HCEC 1CT (cell line): ENCODE data around the gene REP15.
A peak's percentile ranks its signal among the peaks of the same experiment; 100 is the strongest.
"Not testable (repeated sequence)": the region's sequence is repeated elsewhere in the genome, so short reads cannot be mapped to it uniquely, and the experiment has no call there.

Source experiments
- DNase-seq: peaks from one replicate; pipeline ENCODE4 v3.0.0-alpha.2; 2017

Gene REP15, protein sequence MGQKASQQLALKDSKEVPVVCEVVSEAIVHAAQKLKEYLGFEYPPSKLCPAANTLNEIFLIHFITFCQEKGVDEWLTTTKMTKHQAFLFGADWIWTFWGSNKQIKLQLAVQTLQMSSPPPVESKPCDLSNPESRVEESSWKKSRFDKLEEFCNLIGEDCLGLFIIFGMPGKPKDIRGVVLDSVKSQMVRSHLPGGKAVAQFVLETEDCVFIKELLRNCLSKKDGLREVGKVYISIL

DNA sequence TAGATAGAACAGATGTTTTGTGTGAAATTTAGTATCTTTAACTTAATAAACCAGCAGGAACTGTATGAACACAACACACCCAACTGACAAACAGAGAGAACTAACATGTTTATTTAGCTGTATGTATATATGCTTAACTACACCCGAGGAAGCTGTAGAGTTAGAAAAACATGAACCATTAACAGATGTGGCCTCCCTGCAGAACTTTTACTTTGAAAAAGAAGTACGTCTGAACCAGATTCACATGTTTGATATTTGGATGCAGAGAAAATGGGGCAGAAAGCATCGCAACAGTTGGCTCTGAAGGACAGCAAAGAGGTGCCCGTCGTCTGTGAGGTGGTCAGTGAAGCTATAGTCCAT, at the start of gene REP15:
TSS of gene REP15 (plus strand) at position 155 of the 360 bp plus-strand sequence. CDS start at position 271, 116 bp downstream.
- DNase-seq, result no peak

DNA sequence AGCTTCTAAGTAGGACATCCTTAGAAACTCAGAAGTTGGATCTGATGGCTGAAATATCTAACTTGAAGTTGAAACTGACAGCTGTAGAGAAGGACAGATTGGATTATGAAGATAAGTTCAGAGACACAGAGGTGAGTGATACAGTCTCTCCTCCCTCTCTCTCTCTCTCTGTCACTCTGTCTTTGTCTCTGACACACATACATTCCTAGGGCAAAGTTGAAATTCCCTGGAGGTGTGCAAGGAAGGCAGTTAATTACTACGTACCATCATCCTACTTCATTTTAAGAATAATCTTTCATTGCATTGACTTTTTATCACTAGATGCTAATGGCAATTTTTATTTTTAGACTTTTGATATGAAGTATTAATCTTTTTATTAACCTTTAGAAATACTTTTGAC, 46.2 kb upstream of the REP15 start:
- DNase-seq, result no peak

DNA sequence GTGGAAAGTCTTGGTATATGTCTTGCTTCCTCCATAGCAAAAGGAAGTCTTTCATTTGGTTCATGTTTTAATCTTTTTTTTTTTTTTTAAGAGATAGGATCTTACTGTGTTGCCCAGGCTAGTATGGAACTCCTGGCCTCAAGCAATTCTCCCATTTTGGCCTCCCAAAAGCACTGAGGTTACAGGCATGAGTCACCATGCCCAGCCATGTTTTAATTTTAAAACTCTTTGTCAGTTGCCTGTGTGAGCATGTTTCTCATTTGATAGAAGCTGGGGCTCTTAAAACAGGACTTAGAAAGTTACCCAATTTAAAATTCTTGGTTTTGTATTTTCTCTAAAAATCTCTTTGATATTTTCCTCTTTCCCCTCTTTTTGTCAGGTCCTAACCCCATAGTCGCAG, 45.0 kb upstream of the REP15 start:
- DNase-seq, result peak; percentile 13

DNA sequence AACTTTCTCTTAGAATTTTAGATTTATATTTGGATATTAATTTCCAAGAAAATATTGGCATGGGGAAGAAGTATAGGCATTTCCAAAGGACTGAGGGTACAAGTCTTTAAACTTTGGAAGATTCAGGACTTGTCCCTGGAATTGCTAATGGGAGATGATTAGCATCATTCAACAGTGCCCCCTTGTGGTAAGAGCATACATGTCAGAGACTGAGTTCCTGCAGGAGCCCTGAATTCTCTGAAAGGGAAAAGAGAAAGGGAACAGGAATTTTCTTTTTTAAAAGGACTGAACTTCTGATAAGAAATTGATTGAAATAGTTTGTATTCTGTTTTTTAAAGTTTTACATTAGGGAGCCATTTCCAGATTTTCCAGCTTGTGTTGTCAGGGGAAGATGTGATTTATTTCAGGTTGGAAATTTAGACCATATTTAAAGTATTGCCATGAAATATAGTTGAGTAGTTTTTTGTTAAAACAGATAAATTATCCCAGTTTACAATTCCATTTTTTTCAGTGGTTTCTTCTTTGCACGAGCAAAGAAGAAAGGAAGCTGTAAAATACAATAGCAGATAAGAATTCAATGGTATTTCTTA, 44.0 kb upstream of the REP15 start:
- DNase-seq, result peak; percentile 71

DNA sequence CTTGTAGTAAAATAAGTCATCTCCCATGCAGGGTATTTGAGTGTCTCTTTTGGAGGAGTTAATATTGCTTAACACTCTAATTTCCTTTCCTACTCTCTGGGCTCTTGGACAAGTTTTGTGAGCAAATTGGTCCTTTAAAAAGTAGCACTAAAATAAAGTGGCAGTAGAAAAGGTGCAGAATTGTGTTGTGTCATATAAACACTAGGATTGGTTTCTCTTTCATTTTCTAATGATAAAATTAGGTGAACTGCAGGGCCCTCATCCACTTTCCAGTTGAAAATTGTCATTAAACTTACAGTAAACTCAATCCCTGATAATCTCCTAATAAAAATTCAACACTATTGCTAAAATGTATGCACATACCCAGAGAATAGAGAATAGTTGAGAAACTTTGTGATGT, 42.6 kb upstream of the REP15 start:
- no peak for DNase-seq

DNA sequence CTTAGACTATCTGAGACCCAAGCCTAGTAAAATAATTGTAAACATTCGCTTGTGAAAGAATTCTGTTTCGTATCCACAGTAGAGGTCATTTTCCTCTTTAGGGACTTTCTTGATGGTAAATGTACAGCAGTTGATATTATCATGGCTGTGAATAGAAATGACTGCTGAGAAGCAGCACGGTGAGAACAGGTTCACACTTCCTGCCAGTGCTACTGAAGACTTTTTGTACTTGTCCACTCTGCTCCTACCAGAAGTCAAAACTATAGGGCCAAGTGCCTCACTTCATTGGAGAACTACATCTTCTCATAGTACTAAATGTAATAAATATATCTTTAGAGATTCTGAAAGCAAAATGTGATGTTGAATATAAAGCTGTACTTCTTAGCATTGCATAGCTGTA, 40.8 kb upstream of the REP15 start:
- not testable (repeated sequence) for DNase-seq

DNA sequence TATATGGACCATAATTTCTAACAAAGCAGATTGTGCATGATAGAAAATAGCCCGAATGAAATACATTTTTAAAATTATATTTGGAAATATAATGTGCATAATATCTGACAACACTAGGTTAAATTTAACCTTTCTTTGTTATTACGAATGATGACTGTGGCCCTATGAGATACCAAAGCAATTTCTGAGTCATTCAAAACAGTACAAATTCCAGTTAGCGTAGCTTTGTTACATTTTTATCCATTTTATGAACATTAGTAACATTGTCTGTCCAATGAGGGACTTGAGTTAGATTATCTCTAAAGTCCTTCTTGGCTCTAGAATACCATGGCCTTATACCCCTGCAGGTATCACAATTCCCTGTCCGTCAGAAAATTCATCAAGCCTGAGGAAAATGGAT, 39.0 kb upstream of the REP15 start:
- peak; percentile 7 for DNase-seq

DNA sequence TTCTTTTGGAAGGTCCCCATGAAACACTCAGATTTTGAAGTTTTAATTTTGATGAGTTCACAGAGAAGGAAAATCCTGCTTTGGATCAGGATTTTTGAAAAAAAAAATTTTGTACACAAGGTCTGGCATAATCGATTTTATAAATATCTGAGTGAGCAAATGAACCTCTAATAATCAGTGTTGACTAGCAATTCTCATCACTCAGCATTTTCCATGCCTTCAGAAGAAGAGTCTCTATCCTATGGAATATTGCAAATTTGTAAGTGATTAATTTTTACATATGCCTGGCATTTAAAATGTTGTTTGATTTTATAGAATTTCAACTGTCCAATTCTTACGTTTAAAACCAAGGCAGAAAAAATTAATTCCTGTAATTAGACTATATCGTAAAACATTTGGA, 30.5 kb upstream of the REP15 start:
- DNase-seq, result no peak

DNA sequence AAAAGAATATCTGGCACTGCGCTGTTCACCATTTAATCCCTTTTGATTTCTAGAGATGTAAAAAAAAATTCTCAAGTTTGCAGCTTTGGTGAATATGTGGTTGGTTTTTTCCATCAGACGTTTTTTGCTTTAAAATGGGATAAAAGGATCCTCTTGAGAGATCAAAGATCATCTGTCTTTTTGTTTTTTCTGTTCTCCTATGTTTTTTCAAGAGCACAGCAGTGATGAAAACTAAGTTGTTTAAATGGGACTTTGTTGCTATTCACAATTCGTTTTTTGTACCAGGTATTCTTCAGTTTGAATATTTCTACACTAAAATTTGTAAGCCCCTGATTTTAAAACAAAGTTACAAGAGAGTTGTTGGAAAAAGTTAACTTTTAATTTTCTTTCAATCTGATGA, 29.7 kb upstream of the REP15 start:
- DNase-seq, result no peak

DNA sequence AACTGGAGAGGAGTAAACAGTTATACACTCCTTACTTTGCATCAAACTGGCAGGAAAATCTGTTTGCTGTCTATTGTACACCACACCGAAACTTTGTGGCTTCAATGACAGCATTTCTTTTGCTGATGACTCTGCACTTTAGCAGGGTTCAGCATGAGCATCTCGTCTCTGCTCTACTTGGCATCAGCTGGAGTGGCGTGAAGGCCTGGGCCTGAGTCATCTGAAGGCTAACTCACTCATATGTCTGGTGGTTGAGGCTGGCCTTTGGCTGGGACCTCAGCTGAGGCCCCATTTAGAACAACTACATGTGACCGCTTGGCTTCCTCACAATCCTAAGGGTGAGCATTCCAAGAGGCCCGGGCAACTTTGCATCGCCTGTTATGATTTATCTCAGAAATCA, 28.7 kb upstream of the REP15 start:
- peak; percentile 37 for DNase-seq

DNA sequence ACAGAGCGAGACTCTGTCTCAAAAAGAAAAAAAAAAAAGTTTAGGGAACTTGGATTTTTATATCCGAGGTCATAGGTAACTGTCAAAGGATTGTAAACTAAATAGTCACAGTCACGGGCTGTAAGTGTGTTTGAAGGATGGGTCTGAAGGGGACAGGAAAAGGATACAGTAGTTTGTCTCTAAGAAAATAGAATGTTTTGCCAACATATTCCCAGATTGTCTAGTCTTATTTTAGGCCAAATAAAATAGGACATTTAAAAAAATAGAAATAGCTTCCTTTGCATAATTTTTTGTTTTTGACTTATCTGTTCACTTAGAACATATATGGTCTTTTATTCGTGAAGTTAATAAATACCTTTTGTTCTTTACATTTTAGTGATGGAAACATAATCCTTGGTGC, 24.2 kb upstream of the REP15 start:
- DNase-seq, result no peak

DNA sequence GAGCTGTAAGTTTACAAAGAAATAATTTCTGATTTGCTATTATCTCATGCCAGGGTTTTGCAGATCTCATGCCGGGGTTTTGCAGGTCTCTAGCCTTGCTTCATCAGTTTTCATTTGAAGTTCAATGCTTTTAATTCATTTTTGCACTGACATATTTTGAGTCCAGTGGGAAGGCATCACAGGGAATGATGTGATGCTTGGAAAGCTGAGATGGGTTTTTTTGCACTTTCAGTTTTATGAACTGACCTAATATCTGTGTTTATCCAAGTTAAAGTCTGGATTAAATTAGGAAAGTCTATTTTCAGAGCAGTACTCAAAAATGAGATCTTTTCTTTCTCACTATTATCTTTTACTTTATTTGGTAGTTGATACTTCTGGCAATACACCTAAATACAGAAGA, 23.6 kb upstream of the REP15 start:
- no peak for DNase-seq

DNA sequence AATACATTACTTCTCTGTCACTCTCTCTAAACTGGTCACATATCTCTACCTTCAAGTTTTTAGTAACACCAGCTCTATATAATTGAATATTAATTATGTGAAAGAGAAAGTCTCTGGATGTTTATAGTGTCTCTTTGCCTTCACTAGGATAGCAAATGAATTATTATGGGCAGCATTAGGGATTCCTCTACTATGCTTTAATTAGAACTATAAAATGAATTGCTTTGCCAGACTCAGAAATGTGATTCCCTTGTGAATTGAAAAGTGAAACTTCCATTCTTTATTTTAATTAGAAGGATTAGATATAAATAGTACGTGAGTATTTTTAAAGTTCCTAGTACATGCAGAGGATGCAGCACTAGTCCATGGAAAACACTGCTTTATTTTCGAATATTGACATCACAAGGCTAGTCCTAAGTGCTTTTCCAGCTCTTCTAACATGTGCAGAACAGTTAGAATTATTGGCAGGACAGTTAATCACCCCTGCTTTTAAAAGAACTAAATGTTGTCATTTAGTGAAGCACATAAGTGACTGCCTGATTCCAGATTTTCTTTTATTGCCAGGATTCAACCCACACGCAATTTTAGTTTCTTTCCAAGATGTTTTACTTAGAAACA, 23.0 kb upstream of the REP15 start:
- DNase-seq, result no peak

DNA sequence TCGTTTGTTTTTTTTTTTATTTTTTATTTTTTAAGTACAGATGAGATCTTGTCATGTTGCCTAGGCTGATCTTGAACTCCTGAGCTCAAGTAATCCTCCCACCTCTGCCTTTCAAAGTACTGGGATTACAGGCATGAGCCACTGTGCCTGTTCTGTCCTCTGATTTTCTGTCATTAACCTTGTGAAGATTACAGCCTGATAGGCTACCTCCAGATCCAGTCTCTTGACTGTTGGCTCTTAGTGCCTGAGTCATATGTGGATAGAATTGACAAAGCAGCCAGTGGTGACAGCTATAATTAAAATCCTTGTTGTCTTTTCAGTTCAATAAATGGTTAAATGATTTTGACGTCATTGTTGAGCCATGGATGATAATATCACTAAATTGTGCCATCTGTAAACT, 21.3 kb upstream of the REP15 start:
- DNase-seq, result no peak

DNA sequence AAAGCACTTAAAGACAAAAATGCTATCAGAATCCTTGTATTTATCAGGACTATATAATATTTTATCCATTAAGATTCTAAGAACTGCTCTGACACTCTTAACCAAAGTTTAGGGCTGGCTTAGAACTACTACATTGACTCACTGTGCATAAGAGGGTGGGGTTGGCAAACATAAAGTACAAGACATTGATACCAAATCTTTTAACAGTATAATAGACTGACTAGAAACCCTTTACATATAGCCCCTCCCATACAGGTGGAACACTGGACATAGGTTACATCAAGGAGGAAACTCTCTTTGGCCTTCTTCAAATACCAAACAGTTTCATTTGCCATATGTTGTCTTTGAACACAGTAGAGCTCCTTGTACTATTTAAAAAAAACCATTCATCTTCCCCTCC, 15.6 kb upstream of the REP15 start:
- DNase-seq, result no peak

DNA sequence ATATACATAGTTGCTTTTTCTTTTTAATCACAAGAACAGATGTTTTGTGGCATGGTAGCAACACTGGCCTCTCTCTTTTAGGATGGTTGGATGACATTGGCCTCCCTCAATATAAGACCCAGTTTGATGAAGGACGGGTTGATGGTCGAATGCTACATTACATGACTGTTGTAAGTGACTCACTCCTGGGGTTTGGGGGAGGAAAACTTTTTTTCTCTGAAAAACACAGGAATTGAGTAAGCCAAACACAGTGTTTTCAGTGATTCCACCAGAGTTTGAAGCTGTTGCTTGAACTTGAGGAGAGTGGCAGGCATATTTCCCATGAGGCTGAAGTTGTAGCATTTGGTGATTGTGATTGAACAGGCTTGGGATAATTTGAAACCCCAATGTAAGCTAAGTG, 13.7 kb upstream of the REP15 start:
- DNase-seq, result peak; percentile 8

DNA sequence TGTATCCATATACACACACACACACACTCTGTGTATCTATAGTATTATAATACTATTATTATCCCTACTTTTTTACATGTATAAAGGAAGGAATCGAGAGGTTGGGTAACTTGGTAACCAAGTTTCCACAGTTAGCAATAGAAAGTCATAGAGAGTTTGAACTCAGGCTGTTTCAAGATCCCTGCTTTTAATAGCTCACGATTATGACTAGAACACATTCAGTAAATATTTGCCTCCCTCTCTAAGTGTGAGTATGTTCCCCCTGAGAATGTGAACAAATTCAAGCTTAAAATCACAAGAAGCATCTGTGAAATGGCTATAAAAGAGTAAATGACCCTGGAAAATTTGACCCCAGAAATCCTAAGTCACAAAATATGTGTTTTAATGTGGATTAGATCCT, 11.0 kb upstream of the REP15 start:
- no peak for DNase-seq

DNA sequence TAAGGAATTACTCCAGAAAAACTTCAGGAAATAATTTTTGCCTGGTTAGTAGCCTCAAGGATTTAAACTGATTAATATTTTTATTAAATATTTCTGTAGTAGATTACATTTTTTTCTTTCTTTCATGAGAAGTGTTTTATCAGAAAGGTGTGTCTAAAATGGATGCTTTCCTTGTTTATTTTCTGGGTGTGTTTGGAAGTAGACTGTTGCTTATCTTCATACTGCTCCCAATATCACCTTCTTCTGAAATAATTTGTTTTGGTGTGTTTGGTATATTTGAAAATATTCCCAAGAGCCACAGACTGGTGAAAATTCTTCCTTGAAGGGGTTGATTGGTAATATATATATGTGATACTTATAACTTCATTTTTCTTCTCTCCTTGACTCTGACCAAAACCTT, 10.1 kb upstream of the REP15 start:
- no peak for DNase-seq

DNA sequence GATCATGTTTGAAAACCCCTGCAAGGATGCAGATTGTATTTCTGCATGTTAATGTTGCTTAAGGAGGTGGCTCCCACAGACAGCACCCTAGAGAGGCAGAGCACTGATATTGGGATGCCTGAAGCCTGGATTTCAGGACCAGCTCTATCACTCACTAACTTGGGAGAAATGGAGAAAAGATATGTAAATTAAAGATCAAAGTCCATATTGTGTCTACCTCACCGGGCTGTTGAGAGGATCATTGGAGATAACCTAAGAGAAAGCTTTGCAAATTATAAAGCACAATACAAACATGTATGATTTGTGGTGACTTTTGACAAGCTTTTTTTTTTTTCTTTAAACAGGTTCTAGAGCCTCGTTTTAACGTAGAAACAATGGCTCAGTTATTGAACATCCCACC, 7.6 kb upstream of the REP15 start:
- no peak for DNase-seq

DNA sequence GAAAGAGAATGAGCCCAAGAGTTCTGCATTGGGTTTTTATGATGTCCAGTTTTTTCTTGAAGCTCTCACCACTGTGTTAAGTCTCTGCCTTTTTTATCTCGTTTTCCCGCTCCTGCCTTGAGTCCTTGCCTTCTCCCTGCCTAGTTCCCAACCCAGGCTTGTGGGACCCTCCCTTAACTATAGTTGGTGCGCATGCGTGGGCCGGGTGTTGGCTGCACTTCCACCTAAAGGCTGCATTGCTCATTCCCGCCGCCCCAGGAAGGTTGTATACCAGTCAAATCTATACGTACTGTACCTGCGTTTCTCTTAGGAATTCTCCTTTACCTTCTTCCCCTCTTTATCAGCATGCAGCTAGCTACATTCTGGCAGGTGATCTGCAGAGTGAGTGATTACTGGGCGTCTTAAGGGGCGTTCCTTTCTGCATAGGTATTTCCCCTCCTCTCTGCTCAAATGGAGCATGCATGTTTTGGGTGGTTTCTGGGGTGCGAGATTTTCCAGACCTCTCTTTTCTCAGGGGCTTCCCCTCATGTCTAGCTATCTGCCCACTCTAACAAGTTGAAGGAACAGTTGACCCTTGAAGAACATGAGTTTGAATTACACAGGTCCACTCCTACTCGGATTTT, 6.6 kb upstream of the REP15 start:
- DNase-seq, result no peak

DNA sequence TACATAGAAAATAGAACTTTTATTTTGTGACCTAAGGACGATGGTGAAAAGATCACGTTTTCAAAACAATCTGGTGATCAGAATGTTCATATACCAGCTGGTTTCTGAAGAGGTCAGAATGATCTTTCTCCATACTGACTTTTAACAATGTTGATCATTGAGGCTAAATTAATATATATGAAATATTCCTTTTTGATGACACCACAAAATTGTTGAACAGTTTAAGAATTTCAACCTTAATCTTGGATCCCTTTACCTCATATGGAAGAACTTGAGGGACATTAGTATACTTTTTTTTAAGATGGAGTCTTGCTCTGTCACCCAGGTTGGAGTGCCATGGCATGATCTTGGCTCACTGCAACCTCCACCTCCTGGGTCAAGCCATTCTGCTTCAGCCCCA, 2.8 kb upstream of the REP15 start:
- no peak for DNase-seq

DNA sequence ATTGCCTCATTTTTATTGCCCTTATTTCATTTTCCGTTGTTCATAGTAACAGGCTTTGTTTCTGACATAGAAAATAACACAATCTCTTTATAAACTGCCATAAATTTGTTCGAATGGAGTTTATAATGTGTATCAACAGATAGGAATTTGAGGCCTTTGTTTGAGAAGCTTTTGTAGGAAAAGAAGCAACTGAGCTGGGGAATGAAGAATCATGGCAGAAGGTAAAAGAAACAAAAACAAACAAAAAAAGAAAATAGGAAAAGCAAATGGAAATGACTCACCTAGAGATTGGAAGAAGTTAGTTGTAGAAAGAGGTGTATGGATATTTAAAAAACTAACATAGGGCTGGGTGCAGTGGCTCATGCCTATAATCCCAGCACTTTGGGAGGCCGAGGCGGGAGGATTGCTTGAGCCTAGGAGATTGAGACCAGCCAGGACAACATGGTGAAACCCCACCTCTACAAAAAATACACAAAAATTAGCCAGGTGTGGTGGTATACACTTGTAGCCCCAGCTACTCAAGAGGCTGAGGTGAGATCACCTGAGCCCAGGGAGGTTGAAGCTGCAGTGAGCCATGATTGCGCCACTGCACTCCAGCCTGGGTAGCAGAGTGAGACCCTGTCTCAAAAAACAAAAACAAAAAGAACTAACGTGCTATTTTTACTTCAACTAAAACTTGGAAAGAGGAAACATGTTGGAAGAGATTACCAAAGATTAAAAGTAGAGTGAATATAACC, 523 bp upstream of the REP15 start:
- DNase-seq, result no peak

DNA sequence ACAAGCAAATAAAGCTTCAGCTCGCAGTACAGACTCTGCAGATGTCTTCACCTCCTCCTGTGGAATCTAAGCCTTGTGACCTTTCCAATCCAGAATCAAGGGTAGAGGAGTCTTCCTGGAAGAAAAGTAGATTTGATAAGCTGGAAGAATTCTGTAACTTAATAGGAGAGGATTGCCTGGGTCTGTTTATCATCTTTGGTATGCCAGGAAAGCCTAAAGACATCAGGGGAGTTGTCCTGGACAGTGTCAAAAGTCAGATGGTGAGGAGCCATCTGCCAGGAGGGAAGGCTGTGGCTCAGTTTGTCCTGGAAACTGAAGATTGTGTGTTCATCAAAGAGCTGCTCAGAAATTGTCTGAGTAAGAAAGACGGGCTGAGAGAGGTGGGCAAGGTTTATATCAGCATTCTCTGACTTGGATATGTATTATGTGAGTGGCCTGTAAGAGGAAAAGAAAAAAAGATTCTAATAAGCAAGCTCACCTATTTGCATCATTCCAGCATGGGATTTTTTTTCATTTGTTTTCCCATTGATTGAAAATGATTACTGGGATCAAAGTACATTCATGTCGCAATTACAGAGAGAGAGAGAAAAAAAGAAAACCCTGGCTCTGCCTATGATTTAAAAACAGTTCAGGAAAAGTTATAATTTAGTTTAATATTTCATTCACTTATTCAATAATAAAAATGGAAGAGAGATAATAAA, 767 bp downstream of the REP15 start:
- no peak for DNase-seq
